ENCODE results near the gene CTPS1. TPM values are rescaled to one million over a fixed set of nuclear protein-coding genes. Genes with fewer than 3 reads are reported as not detected.

Gene CTPS1
- total and polyA plus RNA-seq, 2 experiments from 2014 or later, result 31.8 to 93.9 TPM

GRCh38 chr1:41025979-41026819, 46.7 kb downstream of the CTPS1 start:
- DNase-seq (ENCODE audit: low spot score) (no peak), ATAC-seq (no peak)
- Mint-ChIP-seq H3K36me3 (ENCODE audit: low read depth) (peaks cover 20% of the 10 kb centered on the region), H3K27ac (no peak overlapping the region), H3K27me3 (ENCODE audit: insufficient read depth, low read depth, poor library complexity) (peaks cover 17% of the 10 kb centered on the region), H3K4me1 (peaks cover 17% of the 10 kb centered on the region), H3K9me3 (no peaks in the 10 kb centered on the region), H3K4me3 (no peak overlapping the region)
- H4K20me1 ChIP-seq (replicated peaks; ENCODE audit: insufficient read depth), result no peaks in the 10 kb centered on the region
- H3K4me3 ChIP-seq, result no peak overlapping the region
- no peak overlapping the region for H3K4me2 ChIP-seq
- H3K27ac ChIP-seq (ENCODE audit: low read depth), result no peak overlapping the region
- H2AFZ ChIP-seq, result no peak overlapping the region
- no peaks in the 10 kb centered on the region for H3K36me3 ChIP-seq (ENCODE audit: insufficient read depth)
- H3K4me1 ChIP-seq (ENCODE audit: insufficient read depth), result peaks cover 10% of the 10 kb centered on the region
- no peak for TF ChIP-seq JUNB (IDR thresholded peaks at IDR 0.05; ENCODE audit: unreplicated experiment)
- TF ChIP-seq, protein P1, sequence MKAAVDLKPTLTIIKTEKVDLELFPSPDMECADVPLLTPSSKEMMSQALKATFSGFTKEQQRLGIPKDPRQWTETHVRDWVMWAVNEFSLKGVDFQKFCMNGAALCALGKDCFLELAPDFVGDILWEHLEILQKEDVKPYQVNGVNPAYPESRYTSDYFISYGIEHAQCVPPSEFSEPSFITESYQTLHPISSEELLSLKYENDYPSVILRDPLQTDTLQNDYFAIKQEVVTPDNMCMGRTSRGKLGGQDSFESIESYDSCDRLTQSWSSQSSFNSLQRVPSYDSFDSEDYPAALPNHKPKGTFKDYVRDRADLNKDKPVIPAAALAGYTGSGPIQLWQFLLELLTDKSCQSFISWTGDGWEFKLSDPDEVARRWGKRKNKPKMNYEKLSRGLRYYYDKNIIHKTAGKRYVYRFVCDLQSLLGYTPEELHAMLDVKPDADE (IDR thresholded peaks at IDR 0.05), result no peak
- no peak for TF ChIP-seq ZNF331 (CRISPR knock-in tag; IDR thresholded peaks at IDR 0.05; ENCODE audit: low read depth)
- TF ChIP-seq, protein P2, sequence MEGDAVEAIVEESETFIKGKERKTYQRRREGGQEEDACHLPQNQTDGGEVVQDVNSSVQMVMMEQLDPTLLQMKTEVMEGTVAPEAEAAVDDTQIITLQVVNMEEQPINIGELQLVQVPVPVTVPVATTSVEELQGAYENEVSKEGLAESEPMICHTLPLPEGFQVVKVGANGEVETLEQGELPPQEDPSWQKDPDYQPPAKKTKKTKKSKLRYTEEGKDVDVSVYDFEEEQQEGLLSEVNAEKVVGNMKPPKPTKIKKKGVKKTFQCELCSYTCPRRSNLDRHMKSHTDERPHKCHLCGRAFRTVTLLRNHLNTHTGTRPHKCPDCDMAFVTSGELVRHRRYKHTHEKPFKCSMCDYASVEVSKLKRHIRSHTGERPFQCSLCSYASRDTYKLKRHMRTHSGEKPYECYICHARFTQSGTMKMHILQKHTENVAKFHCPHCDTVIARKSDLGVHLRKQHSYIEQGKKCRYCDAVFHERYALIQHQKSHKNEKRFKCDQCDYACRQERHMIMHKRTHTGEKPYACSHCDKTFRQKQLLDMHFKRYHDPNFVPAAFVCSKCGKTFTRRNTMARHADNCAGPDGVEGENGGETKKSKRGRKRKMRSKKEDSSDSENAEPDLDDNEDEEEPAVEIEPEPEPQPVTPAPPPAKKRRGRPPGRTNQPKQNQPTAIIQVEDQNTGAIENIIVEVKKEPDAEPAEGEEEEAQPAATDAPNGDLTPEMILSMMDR (conservative IDR thresholded peaks at IDR 0.05; ENCODE audit: low read depth in 2 of 2), result no peak
- TF ChIP-seq, protein P3, sequence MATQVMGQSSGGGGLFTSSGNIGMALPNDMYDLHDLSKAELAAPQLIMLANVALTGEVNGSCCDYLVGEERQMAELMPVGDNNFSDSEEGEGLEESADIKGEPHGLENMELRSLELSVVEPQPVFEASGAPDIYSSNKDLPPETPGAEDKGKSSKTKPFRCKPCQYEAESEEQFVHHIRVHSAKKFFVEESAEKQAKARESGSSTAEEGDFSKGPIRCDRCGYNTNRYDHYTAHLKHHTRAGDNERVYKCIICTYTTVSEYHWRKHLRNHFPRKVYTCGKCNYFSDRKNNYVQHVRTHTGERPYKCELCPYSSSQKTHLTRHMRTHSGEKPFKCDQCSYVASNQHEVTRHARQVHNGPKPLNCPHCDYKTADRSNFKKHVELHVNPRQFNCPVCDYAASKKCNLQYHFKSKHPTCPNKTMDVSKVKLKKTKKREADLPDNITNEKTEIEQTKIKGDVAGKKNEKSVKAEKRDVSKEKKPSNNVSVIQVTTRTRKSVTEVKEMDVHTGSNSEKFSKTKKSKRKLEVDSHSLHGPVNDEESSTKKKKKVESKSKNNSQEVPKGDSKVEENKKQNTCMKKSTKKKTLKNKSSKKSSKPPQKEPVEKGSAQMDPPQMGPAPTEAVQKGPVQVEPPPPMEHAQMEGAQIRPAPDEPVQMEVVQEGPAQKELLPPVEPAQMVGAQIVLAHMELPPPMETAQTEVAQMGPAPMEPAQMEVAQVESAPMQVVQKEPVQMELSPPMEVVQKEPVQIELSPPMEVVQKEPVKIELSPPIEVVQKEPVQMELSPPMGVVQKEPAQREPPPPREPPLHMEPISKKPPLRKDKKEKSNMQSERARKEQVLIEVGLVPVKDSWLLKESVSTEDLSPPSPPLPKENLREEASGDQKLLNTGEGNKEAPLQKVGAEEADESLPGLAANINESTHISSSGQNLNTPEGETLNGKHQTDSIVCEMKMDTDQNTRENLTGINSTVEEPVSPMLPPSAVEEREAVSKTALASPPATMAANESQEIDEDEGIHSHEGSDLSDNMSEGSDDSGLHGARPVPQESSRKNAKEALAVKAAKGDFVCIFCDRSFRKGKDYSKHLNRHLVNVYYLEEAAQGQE (IDR thresholded peaks at IDR 0.05; ENCODE audit: unreplicated experiment), result no peak
- no peak for TF ChIP-seq EZH2 (IDR thresholded peaks at IDR 0.05; ENCODE audit: low read depth, unreplicated experiment)
- TF ChIP-seq STAT1 (IDR thresholded peaks at IDR 0.05; ENCODE audit: unreplicated experiment), result no peak
- no peak for TF ChIP-seq CREB1 (CRISPR knock-in tag; IDR thresholded peaks at IDR 0.05; ENCODE audit: low read depth)
- no peak for TF ChIP-seq ZNF114 (CRISPR knock-in tag; IDR thresholded peaks at IDR 0.05)
- TF ChIP-seq, protein P4, sequence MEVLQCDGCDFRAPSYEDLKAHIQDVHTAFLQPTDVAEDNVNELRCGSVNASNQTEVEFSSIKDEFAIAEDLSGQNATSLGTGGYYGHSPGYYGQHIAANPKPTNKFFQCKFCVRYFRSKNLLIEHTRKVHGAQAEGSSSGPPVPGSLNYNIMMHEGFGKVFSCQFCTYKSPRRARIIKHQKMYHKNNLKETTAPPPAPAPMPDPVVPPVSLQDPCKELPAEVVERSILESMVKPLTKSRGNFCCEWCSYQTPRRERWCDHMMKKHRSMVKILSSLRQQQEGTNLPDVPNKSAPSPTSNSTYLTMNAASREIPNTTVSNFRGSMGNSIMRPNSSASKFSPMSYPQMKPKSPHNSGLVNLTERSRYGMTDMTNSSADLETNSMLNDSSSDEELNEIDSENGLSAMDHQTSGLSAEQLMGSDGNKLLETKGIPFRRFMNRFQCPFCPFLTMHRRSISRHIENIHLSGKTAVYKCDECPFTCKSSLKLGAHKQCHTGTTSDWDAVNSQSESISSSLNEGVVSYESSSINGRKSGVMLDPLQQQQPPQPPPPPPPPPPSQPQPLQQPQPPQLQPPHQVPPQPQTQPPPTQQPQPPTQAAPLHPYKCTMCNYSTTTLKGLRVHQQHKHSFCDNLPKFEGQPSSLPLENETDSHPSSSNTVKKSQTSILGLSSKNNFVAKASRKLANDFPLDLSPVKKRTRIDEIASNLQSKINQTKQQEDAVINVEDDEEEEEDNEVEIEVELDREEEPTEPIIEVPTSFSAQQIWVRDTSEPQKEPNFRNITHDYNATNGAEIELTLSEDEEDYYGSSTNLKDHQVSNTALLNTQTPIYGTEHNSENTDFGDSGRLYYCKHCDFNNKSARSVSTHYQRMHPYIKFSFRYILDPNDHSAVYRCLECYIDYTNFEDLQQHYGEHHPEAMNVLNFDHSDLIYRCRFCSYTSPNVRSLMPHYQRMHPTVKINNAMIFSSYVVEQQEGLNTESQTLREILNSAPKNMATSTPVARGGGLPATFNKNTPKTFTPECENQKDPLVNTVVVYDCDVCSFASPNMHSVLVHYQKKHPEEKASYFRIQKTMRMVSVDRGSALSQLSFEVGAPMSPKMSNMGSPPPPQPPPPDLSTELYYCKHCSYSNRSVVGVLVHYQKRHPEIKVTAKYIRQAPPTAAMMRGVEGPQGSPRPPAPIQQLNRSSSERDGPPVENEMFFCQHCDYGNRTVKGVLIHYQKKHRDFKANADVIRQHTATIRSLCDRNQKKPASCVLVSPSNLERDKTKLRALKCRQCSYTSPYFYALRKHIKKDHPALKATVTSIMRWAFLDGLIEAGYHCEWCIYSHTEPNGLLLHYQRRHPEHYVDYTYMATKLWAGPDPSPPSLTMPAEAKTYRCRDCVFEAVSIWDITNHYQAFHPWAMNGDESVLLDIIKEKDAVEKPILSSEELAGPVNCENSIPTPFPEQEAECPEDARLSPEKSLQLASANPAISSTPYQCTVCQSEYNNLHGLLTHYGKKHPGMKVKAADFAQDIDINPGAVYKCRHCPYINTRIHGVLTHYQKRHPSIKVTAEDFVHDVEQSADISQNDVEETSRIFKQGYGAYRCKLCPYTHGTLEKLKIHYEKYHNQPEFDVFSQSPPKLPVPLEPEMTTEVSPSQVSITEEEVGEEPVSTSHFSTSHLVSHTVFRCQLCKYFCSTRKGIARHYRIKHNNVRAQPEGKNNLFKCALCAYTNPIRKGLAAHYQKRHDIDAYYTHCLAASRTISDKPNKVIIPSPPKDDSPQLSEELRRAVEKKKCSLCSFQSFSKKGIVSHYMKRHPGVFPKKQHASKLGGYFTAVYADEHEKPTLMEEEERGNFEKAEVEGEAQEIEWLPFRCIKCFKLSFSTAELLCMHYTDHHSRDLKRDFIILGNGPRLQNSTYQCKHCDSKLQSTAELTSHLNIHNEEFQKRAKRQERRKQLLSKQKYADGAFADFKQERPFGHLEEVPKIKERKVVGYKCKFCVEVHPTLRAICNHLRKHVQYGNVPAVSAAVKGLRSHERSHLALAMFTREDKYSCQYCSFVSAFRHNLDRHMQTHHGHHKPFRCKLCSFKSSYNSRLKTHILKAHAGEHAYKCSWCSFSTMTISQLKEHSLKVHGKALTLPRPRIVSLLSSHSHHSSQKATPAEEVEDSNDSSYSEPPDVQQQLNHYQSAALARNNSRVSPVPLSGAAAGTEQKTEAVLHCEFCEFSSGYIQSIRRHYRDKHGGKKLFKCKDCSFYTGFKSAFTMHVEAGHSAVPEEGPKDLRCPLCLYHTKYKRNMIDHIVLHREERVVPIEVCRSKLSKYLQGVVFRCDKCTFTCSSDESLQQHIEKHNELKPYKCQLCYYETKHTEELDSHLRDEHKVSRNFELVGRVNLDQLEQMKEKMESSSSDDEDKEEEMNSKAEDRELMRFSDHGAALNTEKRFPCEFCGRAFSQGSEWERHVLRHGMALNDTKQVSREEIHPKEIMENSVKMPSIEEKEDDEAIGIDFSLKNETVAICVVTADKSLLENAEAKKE (CRISPR knock-in tag; IDR thresholded peaks at IDR 0.05), result no peak
- TF ChIP-seq POLR2AphosphoS5 (IDR thresholded peaks at IDR 0.05; ENCODE audit: low read depth), result no peak
- TF ChIP-seq NANOG (IDR thresholded peaks at IDR 0.05; ENCODE audit: borderline replicate concordance), result no peak
- H3F3A ChIP-seq (replicated peaks; ENCODE audit: low read depth), result no peaks in the 10 kb centered on the region
- no peaks in the 10 kb centered on the region for H3K9me2 ChIP-seq (ENCODE audit: insufficient read depth)
- H3K79me2 ChIP-seq (replicated peaks; ENCODE audit: insufficient read depth), result no peaks in the 10 kb centered on the region
- H3K27me3 ChIP-seq (ENCODE audit: insufficient read depth), result peaks cover 17% of the 10 kb centered on the region; the same call in 1 of the 2 replicates
